GM19043 (cell line): ENCODE data around the gene MACF1.
A peak's percentile ranks its signal among the peaks of the same experiment; 100 is the strongest.

Source experiments
- ATAC-seq: cut with Tn5 transposase; IDR thresholded peaks from one replicate; pipeline ENCODE4 v1.9.1; 2021; ENCODE audit warnings: low read depth; ENCODE audit not compliant: unreplicated experiment

The MACF1 gene

GRCh38 chr1:39255222-39255621 is 50.7 kb downstream of the MACF1 start:
- ATAC-seq: no peak

GRCh38 chr1:39258146-39258924 is 53.8 kb downstream of the MACF1 start:
- no peak for ATAC-seq

GRCh38 chr1:39258925-39259244 is 54.4 kb downstream of the MACF1 start:
- no peak for ATAC-seq

- ATAC-seq: no peak
Measured at GRCh38 chr1:39261712-39262221, 57.3 kb downstream of the MACF1 start.

GRCh38 chr1:39262802-39263201 is 58.3 kb downstream of the MACF1 start:
- ATAC-seq: no peak

GRCh38 chr1:39266269-39266668 is 61.8 kb downstream of the MACF1 start:
- no peak for ATAC-seq

GRCh38 chr1:39266792-39267191 is 62.3 kb downstream of the MACF1 start:
- ATAC-seq: no peak

- no peak for ATAC-seq
Measured at GRCh38 chr1:39268112-39268581, 63.7 kb downstream of the MACF1 start.

GRCh38 chr1:39268906-39269305 is 64.4 kb downstream of the MACF1 start:
- ATAC-seq: no peak

GRCh38 chr1:39269349-39269748 is 64.9 kb downstream of the MACF1 start:
- ATAC-seq: peak; percentile 11

- peak; percentile 65 for ATAC-seq
Measured at GRCh38 chr1:39269791-39270342, 65.4 kb downstream of the MACF1 start.

GRCh38 chr1:39270368-39270767 is 65.9 kb downstream of the MACF1 start:
- ATAC-seq: no peak

GRCh38 chr1:39272027-39272797 is 67.7 kb downstream of the MACF1 start:
- peak; percentile 60 for ATAC-seq

GRCh38 chr1:39272798-39273469 is 68.4 kb downstream of the MACF1 start:
- ATAC-seq: no peak

- no peak for ATAC-seq
Measured at GRCh38 chr1:39275836-39276507, 71.5 kb downstream of the MACF1 start.

GRCh38 chr1:39277879-39278278 is 73.4 kb downstream of the MACF1 start:
- ATAC-seq: no peak

GRCh38 chr1:39282537-39283216 is 78.2 kb downstream of the MACF1 start:
- no peak for ATAC-seq

- no peak for ATAC-seq
Measured at GRCh38 chr1:39283858-39284257, 79.4 kb downstream of the MACF1 start.

- ATAC-seq: no peak
Measured at GRCh38 chr1:39287541-39287940, 83.0 kb downstream of the MACF1 start.
